ENCODE results near the gene MB. TPM values are rescaled to one million over a fixed set of nuclear protein-coding genes. Genes with fewer than 3 reads are reported as not detected.

The MB gene
- total RNA-seq, 1 donor from 2014 or later, result 3.4 TPM

GRCh38 chr22:35618427-35619223 is 1.5 kb upstream of the MB start:
- no peak for DNase-seq (ENCODE audit: low spot score)

GRCh38 chr22:35616043-35616442 is 1.1 kb downstream of the MB start:
- no peak for DNase-seq (ENCODE audit: low spot score)

GRCh38 chr22:35615156-35615555 is 2.0 kb downstream of the MB start:
- no peak for DNase-seq (ENCODE audit: low spot score)

- DNase-seq (ENCODE audit: low spot score), result no peak
Measured at GRCh38 chr22:35614404-35614803, 2.7 kb downstream of the MB start.

- DNase-seq (ENCODE audit: low spot score), result no peak
Measured at GRCh38 chr22:35612903-35613302, 4.2 kb downstream of the MB start.

GRCh38 chr22:35611891-35612576 is 5.1 kb downstream of the MB start:
- no peak for DNase-seq (ENCODE audit: low spot score)

- DNase-seq (ENCODE audit: low spot score), result no peak
Measured at GRCh38 chr22:35611200-35611890, 5.8 kb downstream of the MB start.

GRCh38 chr22:35610741-35611140 is 6.4 kb downstream of the MB start:
- DNase-seq (ENCODE audit: low spot score), result no peak

- DNase-seq (ENCODE audit: low spot score), result no peak
Measured at GRCh38 chr22:35609761-35610160, 7.4 kb downstream of the MB start.

GRCh38 chr22:35609261-35609660 is 7.9 kb downstream of the MB start:
- no peak for DNase-seq (ENCODE audit: low spot score)

GRCh38 chr22:35608088-35608487 is 9.0 kb downstream of the MB start:
- no peak for DNase-seq (ENCODE audit: low spot score)

GRCh38 chr22:35606916-35607315 is 10.2 kb downstream of the MB start:
- no peak for DNase-seq (ENCODE audit: low spot score)

- DNase-seq (ENCODE audit: low spot score), result no peak
Measured at GRCh38 chr22:35605851-35606481, 11.2 kb downstream of the MB start.

GRCh38 chr22:35605369-35605680 is 11.8 kb downstream of the MB start:
- DNase-seq (ENCODE audit: low spot score), result no peak

GRCh38 chr22:35604621-35605368 is 12.3 kb downstream of the MB start:
- DNase-seq (ENCODE audit: low spot score), result no peak

GRCh38 chr22:35601743-35602615 is 15.2 kb downstream of the MB start:
- no peak for DNase-seq (ENCODE audit: low spot score)

GRCh38 chr22:35601013-35601580 is 16.0 kb downstream of the MB start:
- no peak for DNase-seq (ENCODE audit: low spot score)

GRCh38 chr22:35600476-35600875 is 16.7 kb downstream of the MB start:
- no peak for DNase-seq (ENCODE audit: low spot score)

- no peak for DNase-seq (ENCODE audit: low spot score)
Measured at GRCh38 chr22:35599364-35599763, 17.8 kb downstream of the MB start.

- DNase-seq (ENCODE audit: low spot score), result no peak
Measured at GRCh38 chr22:35598396-35598710, 18.8 kb downstream of the MB start.

Data from ureter (tissue), 1 donor.